ENCODE measurements around the gene FAM78B. TPM values are rescaled to one million over a fixed set of nuclear protein-coding genes. Genes with fewer than 3 reads are reported as not detected.

Gene FAM78B
- total RNA-seq, 5 donors from 2014 or later (not counting 1 experiment from before 2014, with no cell fraction given), result 0.09 to 0.56 (median 0.36) TPM; not detected in 1

- H3K9me3 Mint-ChIP-seq, result no peaks in the 10 kb centered on the region
- 71% methylated on average over 5 of the region's 12 CpGs for WGBS (ENCODE audit: insufficient coverage)
- Histone ChIP-seq H3K4me3 (ENCODE audit: control insufficient read depth in 1 of 2, extremely low read depth in 1 of 2, low read length in 1 of 2) (no peak overlapping the region), H3K27me3 (replicated peaks in 1 of 2; ENCODE audit: control insufficient read depth in 2 of 2, extremely low read depth in 1 of 2, insufficient read depth in 2 of 2, low read length in 1 of 2) (peaks cover 0 to 9% of the 10 kb centered on the region in 2 experiments), H3K36me3 (ENCODE audit: control insufficient read depth in 2 of 2, extremely low read depth in 1 of 2, insufficient read depth in 1 of 2, low read length in 1 of 2) (no peaks in the 10 kb centered on the region), H3K27ac (ENCODE audit: low read length) (no peak overlapping the region), H3K9me3 (no peaks in the 10 kb centered on the region), H3K4me1 (ENCODE audit: control insufficient read depth in 1 of 2, extremely low read depth in 1 of 2, insufficient read depth in 2 of 2, low read length in 2 of 2) (no peaks in the 10 kb centered on the region)
- no peaks in the 10 kb centered on the region for H3K4me1 Mint-ChIP-seq
- POLR2A ChIA-PET, result no interaction called here
- ATAC-seq (replicated peaks in 1 of 4) (no peak), DNase-seq (no peak)
- peaks cover 8 to 12% of the 10 kb centered on the region in 2 donors for H3K27me3 Mint-ChIP-seq
- CTCF ChIA-PET, result no interaction called here
- H3K27ac Mint-ChIP-seq, result no peak overlapping the region
- H3K36me3 Mint-ChIP-seq, result no peaks in the 10 kb centered on the region
- no peak overlapping the region for H3K4me3 Mint-ChIP-seq
These were observed 104.3 kb downstream of the FAM78B start for GRCh38 chr1:166062421-166063070.

- Histone ChIP-seq H3K36me3 (ENCODE audit: control insufficient read depth in 2 of 2, extremely low read depth in 1 of 2, insufficient read depth in 1 of 2, low read length in 1 of 2) (no peaks in the 10 kb centered on the region), H3K9me3 (no peaks in the 10 kb centered on the region), H3K27ac (ENCODE audit: low read length) (no peak overlapping the region), H3K4me1 (ENCODE audit: control insufficient read depth in 1 of 2, extremely low read depth in 1 of 2, insufficient read depth in 2 of 2, low read length in 2 of 2) (no peaks in the 10 kb centered on the region), H3K4me3 (ENCODE audit: control insufficient read depth in 1 of 2, extremely low read depth in 1 of 2, low read length in 1 of 2) (no peak overlapping the region), H3K27me3 (replicated peaks in 1 of 2; ENCODE audit: control insufficient read depth in 2 of 2, extremely low read depth in 1 of 2, insufficient read depth in 2 of 2, low read length in 1 of 2) (peaks cover 0 to 6% of the 10 kb centered on the region in 2 experiments)
- no peak for ATAC-seq (replicated peaks in 1 of 4)
- ChIA-PET POLR2A (no interaction called here), CTCF (no interaction called here)
- 45% methylated on average over 4 of the region's 5 CpGs for WGBS (ENCODE audit: insufficient coverage)
- H3K4me3 Mint-ChIP-seq, result no peak overlapping the region
- H3K27ac Mint-ChIP-seq, result no peak overlapping the region
- H3K27me3 Mint-ChIP-seq, result peaks cover 19 to 25% of the 10 kb centered on the region in 2 donors
- H3K36me3 Mint-ChIP-seq, result no peaks in the 10 kb centered on the region
- H3K4me1 Mint-ChIP-seq, result no peaks in the 10 kb centered on the region
- H3K9me3 Mint-ChIP-seq, result no peaks in the 10 kb centered on the region
- no peak for DNase-seq
These were observed 109.2 kb downstream of the FAM78B start for GRCh38 chr1:166057650-166058049.

- no peaks in the 10 kb centered on the region for H3K36me3 Mint-ChIP-seq
- H3K27me3 Mint-ChIP-seq, result peaks cover 14 to 17% of the 10 kb centered on the region in 2 donors
- no peak overlapping the region for H3K27ac Mint-ChIP-seq
- H3K9me3 Mint-ChIP-seq, result no peaks in the 10 kb centered on the region
- H3K4me3 Mint-ChIP-seq, result no peak overlapping the region
- no peak for ATAC-seq (replicated peaks in 1 of 4)
- no peaks in the 10 kb centered on the region for H3K9me3 ChIP-seq
- WGBS (ENCODE audit: insufficient coverage), result 80% methylated on average over 2 of the region's 3 CpGs
- no peaks in the 10 kb centered on the region for H3K4me1 ChIP-seq (ENCODE audit: control insufficient read depth in 1 of 2, extremely low read depth in 1 of 2, insufficient read depth in 2 of 2, low read length in 2 of 2)
- H3K4me1 Mint-ChIP-seq, result no peaks in the 10 kb centered on the region
- no peak for DNase-seq
- H3K27me3 ChIP-seq (replicated peaks in 1 of 2; ENCODE audit: control insufficient read depth in 2 of 2, extremely low read depth in 1 of 2, insufficient read depth in 2 of 2, low read length in 1 of 2), result peaks cover 0 to 6% of the 10 kb centered on the region in 2 experiments
- H3K36me3 ChIP-seq (ENCODE audit: control insufficient read depth in 2 of 2, extremely low read depth in 1 of 2, insufficient read depth in 1 of 2, low read length in 1 of 2), result no peaks in the 10 kb centered on the region
- POLR2A ChIA-PET, result no interaction called here
- H3K4me3 ChIP-seq (ENCODE audit: control insufficient read depth in 1 of 2, extremely low read depth in 1 of 2, low read length in 1 of 2), result no peak overlapping the region
- CTCF ChIA-PET, result no interaction called here
- H3K27ac ChIP-seq (ENCODE audit: low read length), result no peak overlapping the region
These were observed 113.4 kb downstream of the FAM78B start for GRCh38 chr1:166053395-166053794.

GRCh38 chr1:166040202-166040997, 126.4 kb downstream of the FAM78B start:
- H3K9me3 ChIP-seq, result no peaks in the 10 kb centered on the region
- Mint-ChIP-seq H3K4me1 (no peaks in the 10 kb centered on the region), H3K36me3 (no peaks in the 10 kb centered on the region), H3K27me3 (peaks cover 12 to 16% of the 10 kb centered on the region in 2 donors), H3K4me3 (no peak overlapping the region), H3K9me3 (no peaks in the 10 kb centered on the region), H3K27ac (no peak overlapping the region)
- no peak for DNase-seq
- H3K36me3 ChIP-seq (ENCODE audit: control insufficient read depth in 2 of 2, extremely low read depth in 1 of 2, insufficient read depth in 1 of 2, low read length in 1 of 2), result no peaks in the 10 kb centered on the region
- H3K4me3 ChIP-seq (ENCODE audit: control insufficient read depth in 1 of 2, extremely low read depth in 1 of 2, low read length in 1 of 2), result no peak overlapping the region
- H3K27ac ChIP-seq (ENCODE audit: low read length), result no peak overlapping the region
- H3K4me1 ChIP-seq (ENCODE audit: control insufficient read depth in 1 of 2, extremely low read depth in 1 of 2, insufficient read depth in 2 of 2, low read length in 2 of 2), result no peaks in the 10 kb centered on the region
- POLR2A ChIA-PET, result no interaction called here
- CTCF ChIA-PET, result no interaction called here
- WGBS (ENCODE audit: insufficient coverage), result 42% methylated on average over 3 of the region's 8 CpGs
- H3K27me3 ChIP-seq (replicated peaks in 1 of 2; ENCODE audit: control insufficient read depth in 2 of 2, extremely low read depth in 1 of 2, insufficient read depth in 2 of 2, low read length in 1 of 2), result peaks cover 0 to 22% of the 10 kb centered on the region in 2 experiments
- ATAC-seq (replicated peaks in 1 of 4), result no peak

GRCh38 chr1:166039436-166040201, 127.2 kb downstream of the FAM78B start:
- no peak for DNase-seq
- no peaks in the 10 kb centered on the region for H3K9me3 Mint-ChIP-seq
- H3K36me3 ChIP-seq (ENCODE audit: control insufficient read depth in 2 of 2, extremely low read depth in 1 of 2, insufficient read depth in 1 of 2, low read length in 1 of 2), result no peaks in the 10 kb centered on the region
- peaks cover 11 to 12% of the 10 kb centered on the region in 2 donors for H3K27me3 Mint-ChIP-seq
- H3K4me1 Mint-ChIP-seq, result no peaks in the 10 kb centered on the region
- no peak overlapping the region for H3K27ac Mint-ChIP-seq
- H3K36me3 Mint-ChIP-seq, result no peaks in the 10 kb centered on the region
- no peaks in the 10 kb centered on the region for H3K9me3 ChIP-seq
- ATAC-seq (replicated peaks in 1 of 4), result no peak
- peaks cover 0 to 22% of the 10 kb centered on the region in 2 experiments for H3K27me3 ChIP-seq (replicated peaks in 1 of 2; ENCODE audit: control insufficient read depth in 2 of 2, extremely low read depth in 1 of 2, insufficient read depth in 2 of 2, low read length in 1 of 2)
- H3K4me1 ChIP-seq (ENCODE audit: control insufficient read depth in 1 of 2, extremely low read depth in 1 of 2, insufficient read depth in 2 of 2, low read length in 2 of 2), result no peaks in the 10 kb centered on the region
- H3K27ac ChIP-seq (ENCODE audit: low read length), result no peak overlapping the region
- CTCF ChIA-PET, result no interaction called here
- WGBS (ENCODE audit: insufficient coverage), result 94% methylated on average over 3 of the region's 9 CpGs
- H3K4me3 Mint-ChIP-seq, result no peak overlapping the region
- H3K4me3 ChIP-seq (ENCODE audit: control insufficient read depth in 1 of 2, extremely low read depth in 1 of 2, low read length in 1 of 2), result no peak overlapping the region
- POLR2A ChIA-PET, result no interaction called here

GRCh38 chr1:166036092-166036491, 130.7 kb downstream of the FAM78B start:
- Mint-ChIP-seq H3K27ac (no peak overlapping the region), H3K27me3 (peaks cover 6 to 9% of the 10 kb centered on the region in 2 donors), H3K4me1 (no peaks in the 10 kb centered on the region), H3K4me3 (no peak overlapping the region), H3K36me3 (no peaks in the 10 kb centered on the region), H3K9me3 (peaks cover 0 to 3% (median 0%) of the 10 kb centered on the region in 3 donors)
- no peak overlapping the region for H3K27ac ChIP-seq (ENCODE audit: low read length)
- H3K27me3 ChIP-seq (replicated peaks in 1 of 2; ENCODE audit: control insufficient read depth in 2 of 2, extremely low read depth in 1 of 2, insufficient read depth in 2 of 2, low read length in 1 of 2), result peaks cover 0 to 19% of the 10 kb centered on the region in 2 experiments
- H3K36me3 ChIP-seq (ENCODE audit: control insufficient read depth in 2 of 2, extremely low read depth in 1 of 2, insufficient read depth in 1 of 2, low read length in 1 of 2), result no peaks in the 10 kb centered on the region
- ChIA-PET CTCF (no interaction called here), POLR2A (no interaction called here)
- DNase-seq (no peak), ATAC-seq (replicated peaks in 1 of 4) (no peak)
- 75% methylated on average over 5 of the region's 5 CpGs for WGBS (ENCODE audit: insufficient coverage)
- H3K4me3 ChIP-seq (ENCODE audit: control insufficient read depth in 1 of 2, extremely low read depth in 1 of 2, low read length in 1 of 2), result no peak overlapping the region
- H3K9me3 ChIP-seq, result no peaks in the 10 kb centered on the region
- no peaks in the 10 kb centered on the region for H3K4me1 ChIP-seq (ENCODE audit: control insufficient read depth in 1 of 2, extremely low read depth in 1 of 2, insufficient read depth in 2 of 2, low read length in 2 of 2)
